DND-41 (cell line): ENCODE results near the gene KIR2DL1.

Experiments
- ATAC-seq: fragments of 200-7000 bp; cut with Tn5 transposase; 3 replicates; pipeline ENCODE4 v1.9.1; 2021; ENCODE audit warnings: low read depth; ENCODE audit not compliant: insufficient read depth
- DNase-seq: peaks from one replicate; pipeline ENCODE4 v3.0.0-alpha.2; 2020
- H2AFZ ChIP-seq: 2 replicates; pipeline ENCODE4 v1.6.0; 2012; ENCODE audit warnings: low read depth, low read length
- H3K27ac ChIP-seq: 2 replicates; pipeline ENCODE4 v1.5.1; 2012; ENCODE audit warnings: low read length, inconsistent platforms
- H3K27me3 ChIP-seq: fragments of 200-600 bp; sonication (generic); 2 replicates; pipeline ENCODE4 v1.6.0; 2012; ENCODE audit warnings: low read length, mild to moderate bottlenecking, inconsistent platforms; ENCODE audit not compliant: insufficient read depth, poor library complexity
- H3K36me3 ChIP-seq: 2 replicates; pipeline ENCODE4 v1.5.1; 2012; ENCODE audit warnings: low read length, inconsistent platforms; ENCODE audit not compliant: insufficient read depth
- H3K4me1 ChIP-seq: 2 replicates; pipeline ENCODE4 v1.5.1; 2012; ENCODE audit warnings: mild to moderate bottlenecking, low read length; ENCODE audit not compliant: insufficient read depth
- H3K4me2 ChIP-seq: 2 replicates; pipeline ENCODE4 v1.6.0; 2012; ENCODE audit warnings: mild to moderate bottlenecking, moderate library complexity, low read length, inconsistent platforms; ENCODE audit not compliant: insufficient read depth
- H3K4me3 ChIP-seq, 2 experiments: fragments of 200-600 bp in 1 of 2; shearing (Covaris generic) in 1 of 2; 2 replicates each; pipeline ENCODE4 v1.5.1; 2012 to 2016; ENCODE audit warnings: inconsistent platforms in 2 of 2, low read length in 2 of 2, mild to moderate bottlenecking in 2 of 2, low read depth in 1 of 2, moderate library complexity in 1 of 2
- H3K79me2 ChIP-seq: 2 replicates; pipeline ENCODE4 v1.6.0; 2012; ENCODE audit warnings: low read length, inconsistent platforms; ENCODE audit not compliant: insufficient read depth
- H3K9ac ChIP-seq: 2 replicates; pipeline ENCODE4 v1.6.0; 2012; ENCODE audit warnings: low read depth, mild to moderate bottlenecking, inconsistent platforms, low read length, moderate library complexity
- H3K9me3 ChIP-seq: 2 replicates; pipeline ENCODE4 v1.5.1; 2012; ENCODE audit warnings: low read length, moderate library complexity, mild to moderate bottlenecking, inconsistent platforms; ENCODE audit not compliant: insufficient read depth, severe bottlenecking
- H4K20me1 ChIP-seq: 2 replicates; pipeline ENCODE4 v1.6.0; 2012; ENCODE audit warnings: low read length; ENCODE audit not compliant: insufficient read depth
- EZH2 ChIP-seq: IDR thresholded peaks from 3 replicates; pipeline ENCODE4 v1.6.1; 2012; ENCODE audit warnings: borderline replicate concordance, low read depth, mild to moderate bottlenecking, moderate library complexity, low read length, inconsistent platforms; ENCODE audit not compliant: severe bottlenecking
- TF ChIP-seq, protein P1 (sequence below): IDR thresholded peaks from 2 replicates; pipeline ENCODE4 v1.5.1; 2012; ENCODE audit warnings: borderline replicate concordance, low read length, moderate library complexity, mild to moderate bottlenecking; ENCODE audit not compliant: poor library complexity, severe bottlenecking; ENCODE audit errors: extremely low read depth

KIR2DL1 gene

DNA sequence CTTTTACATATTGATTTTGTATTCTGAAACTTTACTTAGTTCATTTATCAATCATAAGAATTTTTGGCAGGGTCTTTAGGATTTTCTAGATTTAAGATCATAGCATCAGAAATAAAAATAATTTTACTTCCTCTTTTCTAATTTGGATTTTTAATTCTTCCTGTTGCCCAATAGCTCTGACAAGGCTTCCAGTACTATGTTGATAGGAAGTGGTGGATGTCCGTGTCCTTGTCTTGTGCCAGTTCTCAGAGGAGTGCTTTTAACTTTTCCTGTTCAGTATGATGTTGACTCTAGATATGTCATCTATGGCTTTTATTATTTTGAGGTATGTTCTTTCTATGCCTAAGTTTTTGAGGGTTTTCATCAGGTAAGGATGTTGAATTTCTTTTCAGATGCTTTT, 26.2 kb downstream of the KIR2DL1 start:
- Histone ChIP-seq H3K4me2 (no peak overlapping the region), H3K4me3 (no peak overlapping the region), H4K20me1 (no peaks in the 10 kb centered on the region), H3K27me3 (no peaks in the 10 kb centered on the region), H3K4me1 (no peaks in the 10 kb centered on the region), H3K36me3 (no peaks in the 10 kb centered on the region), H2AFZ (no peak overlapping the region), H3K9ac (no peak overlapping the region), H3K27ac (no peak overlapping the region), H3K9me3 (no peaks in the 10 kb centered on the region), H3K79me2 (no peaks in the 10 kb centered on the region)
- no peak for DNase-seq
- no peak for TF ChIP-seq EZH2
- TF ChIP-seq, protein P1, sequence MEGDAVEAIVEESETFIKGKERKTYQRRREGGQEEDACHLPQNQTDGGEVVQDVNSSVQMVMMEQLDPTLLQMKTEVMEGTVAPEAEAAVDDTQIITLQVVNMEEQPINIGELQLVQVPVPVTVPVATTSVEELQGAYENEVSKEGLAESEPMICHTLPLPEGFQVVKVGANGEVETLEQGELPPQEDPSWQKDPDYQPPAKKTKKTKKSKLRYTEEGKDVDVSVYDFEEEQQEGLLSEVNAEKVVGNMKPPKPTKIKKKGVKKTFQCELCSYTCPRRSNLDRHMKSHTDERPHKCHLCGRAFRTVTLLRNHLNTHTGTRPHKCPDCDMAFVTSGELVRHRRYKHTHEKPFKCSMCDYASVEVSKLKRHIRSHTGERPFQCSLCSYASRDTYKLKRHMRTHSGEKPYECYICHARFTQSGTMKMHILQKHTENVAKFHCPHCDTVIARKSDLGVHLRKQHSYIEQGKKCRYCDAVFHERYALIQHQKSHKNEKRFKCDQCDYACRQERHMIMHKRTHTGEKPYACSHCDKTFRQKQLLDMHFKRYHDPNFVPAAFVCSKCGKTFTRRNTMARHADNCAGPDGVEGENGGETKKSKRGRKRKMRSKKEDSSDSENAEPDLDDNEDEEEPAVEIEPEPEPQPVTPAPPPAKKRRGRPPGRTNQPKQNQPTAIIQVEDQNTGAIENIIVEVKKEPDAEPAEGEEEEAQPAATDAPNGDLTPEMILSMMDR, result no peak
- ATAC-seq, result no peak

DNA sequence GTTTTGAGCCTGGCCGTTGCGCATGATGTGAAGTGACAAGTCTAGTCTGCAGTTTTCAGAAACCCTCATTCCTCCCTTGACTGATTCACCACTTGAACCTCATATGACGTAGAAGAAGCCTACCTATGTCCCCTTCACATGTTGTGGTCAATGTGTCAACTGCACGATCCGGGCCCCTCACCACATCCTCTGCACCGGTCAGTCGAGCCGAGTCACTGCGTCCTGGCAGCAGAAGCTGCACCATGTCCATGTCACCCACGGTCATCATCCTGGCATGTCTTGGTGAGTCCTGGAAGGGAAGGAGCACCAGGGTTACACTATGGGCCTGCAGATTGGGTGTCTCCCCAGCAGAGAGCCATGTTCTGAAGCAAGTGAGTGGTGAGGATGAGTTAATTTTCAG, 33.8 kb downstream of the KIR2DL1 start, which contains the start of gene KIR2DL4:
KIR2DL4 (plus strand) TSS at position 201 of the 400 bp plus-strand sequence; CDS start at position 243, 42 bp downstream.
- Histone ChIP-seq H3K4me2 (no peak within 1 kb of the TSS), H3K27me3 (no peaks in the 10 kb centered on the region), H3K9ac (no peak within 1 kb of the TSS), H3K4me3 (no peak within 1 kb of the TSS), H3K79me2 (no peaks in the 10 kb centered on the region), H3K27ac (no peak within 1 kb of the TSS), H3K9me3 (no peaks in the 10 kb centered on the region), H4K20me1 (no peaks in the 10 kb centered on the region), H2AFZ (no peak within 1 kb of the TSS), H3K36me3 (no peaks in the 10 kb centered on the region), H3K4me1 (no peaks in the 10 kb centered on the region)
- no peak for TF ChIP-seq EZH2
- TF ChIP-seq, protein P1, result no peak
- DNase-seq, result no peak
- no peak for ATAC-seq

DNA sequence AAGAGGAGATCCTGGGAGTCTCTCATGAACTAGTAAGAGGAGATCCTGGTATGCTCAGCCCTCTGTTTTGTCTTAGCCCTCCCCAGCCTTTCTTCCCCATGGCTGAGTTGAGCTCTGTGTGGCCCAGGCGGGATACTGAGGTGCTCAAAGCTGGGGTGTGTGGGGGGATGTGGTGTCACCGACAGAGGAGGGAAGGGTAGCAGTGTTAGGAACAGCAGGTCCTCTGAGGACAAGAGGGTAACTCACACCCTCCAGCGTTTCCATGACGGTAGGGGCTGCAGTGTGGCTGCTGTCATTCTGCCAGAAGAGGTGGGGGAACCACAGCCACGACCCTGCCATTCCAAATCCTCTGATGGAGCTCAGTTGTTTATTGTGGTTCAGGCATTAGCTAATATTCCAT, 34.5 kb downstream of the KIR2DL1 start:
- TF ChIP-seq, protein P1, result no peak
- no peak for TF ChIP-seq EZH2
- ATAC-seq (no peak), DNase-seq (no peak)
- Histone ChIP-seq H3K4me3 (no peak overlapping the region), H3K27me3 (no peaks in the 10 kb centered on the region), H3K9me3 (no peaks in the 10 kb centered on the region), H3K27ac (no peak overlapping the region), H2AFZ (no peak overlapping the region), H3K79me2 (no peaks in the 10 kb centered on the region), H3K4me1 (no peaks in the 10 kb centered on the region), H3K4me2 (no peak overlapping the region), H3K9ac (no peak overlapping the region), H3K36me3 (no peaks in the 10 kb centered on the region), H4K20me1 (no peaks in the 10 kb centered on the region)

DNA sequence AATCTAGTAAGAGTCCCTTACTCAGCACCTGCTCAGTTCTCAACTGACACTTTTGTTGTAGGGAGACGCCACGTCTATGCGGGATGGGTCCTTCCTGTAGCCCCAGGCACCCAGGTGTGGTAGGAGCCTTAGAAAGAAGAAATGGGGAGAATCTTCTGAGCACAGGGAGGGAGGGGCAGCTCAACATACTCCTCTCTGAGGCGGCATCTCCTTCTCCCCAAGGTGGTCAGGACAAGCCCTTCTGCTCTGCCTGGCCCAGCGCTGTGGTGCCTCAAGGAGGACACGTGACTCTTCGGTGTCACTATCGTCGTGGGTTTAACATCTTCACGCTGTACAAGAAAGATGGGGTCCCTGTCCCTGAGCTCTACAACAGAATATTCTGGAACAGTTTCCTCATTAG, 35.0 kb downstream of the KIR2DL1 start:
- H3K27ac ChIP-seq, result no peak overlapping the region

More for the DNA sequence above, 35.0 kb downstream of the KIR2DL1 start:
- no peaks in the 10 kb centered on the region for H3K36me3 ChIP-seq
- H3K27me3 ChIP-seq, result no peaks in the 10 kb centered on the region
- no peak for DNase-seq
- no peak for TF ChIP-seq EZH2
- TF ChIP-seq, protein P1, result no peak
- no peak overlapping the region for H2AFZ ChIP-seq
- H3K9ac ChIP-seq, result no peak overlapping the region
- no peak for ATAC-seq
- H3K4me1 ChIP-seq, result no peaks in the 10 kb centered on the region
- no peak overlapping the region for H3K4me3 ChIP-seq
- H4K20me1 ChIP-seq, result no peaks in the 10 kb centered on the region
- no peaks in the 10 kb centered on the region for H3K79me2 ChIP-seq
- H3K9me3 ChIP-seq, result no peaks in the 10 kb centered on the region
- no peak overlapping the region for H3K4me2 ChIP-seq
